ENCODE results near the gene CSTPP1.

GRCh38 chr11:47208628-47209027 lies 272.1 kb downstream of the CSTPP1 start:
- TF ChIP-seq CTCF (IDR thresholded peaks at IDR 0.05): no peak
- no peak for TF ChIP-seq POLR2A (IDR thresholded peaks at IDR 0.05)

Measured in Peyer's patch (tissue), 4 donors.